H1 (cell line): ENCODE data around the gene RGP1. TPM values are rescaled to one million over a fixed set of nuclear protein-coding genes. Genes with fewer than 3 reads are reported as not detected.

Experiments
- CTCF ChIA-PET: fragments of 300-600 bp; sonication (Branson Sonifier 250); formaldehyde crosslinking; loops from one replicate; lab custom pipeline; 2021; ENCODE audit not compliant: partially characterized antibody; lab: Charles Lee
- POLR2A ChIA-PET: fragments of 300-600 bp; sonication (Branson Sonifier 250); formaldehyde crosslinking; loops from one replicate; lab custom pipeline; 2021; ENCODE audit warnings: inconsistent platforms; ENCODE audit not compliant: partially characterized antibody; lab: Charles Lee
- DNase-seq, 2 experiments: peaks; one replicate each; pipeline versions ENCODE4 v3.0.0 to v3.0.0-alpha.2; 2010 to 2022; ENCODE audit warnings: low spot score in 2 of 2, low read depth in 1 of 2, mixed read lengths in 1 of 2
- FAIRE-seq: peaks from 2 replicates; lab custom pipeline; 2011; peaks lifted over from hg19 to GRCh38; lab: Jason Lieb, UNC
- H2AFZ ChIP-seq: 2 replicates; pipeline ENCODE4 v1.8.1; 2012; ENCODE audit warnings: low read length, inconsistent platforms
- H2AK5ac ChIP-seq: 2 replicates; pipeline ENCODE4 v1.6.1; 2013; ENCODE audit warnings: low read depth, low read length
- H2BK120ac ChIP-seq: replicated peaks from 2 replicates; pipeline ENCODE3; 2013; ENCODE audit warnings: low read depth, low read length, inconsistent platforms
- H2BK12ac ChIP-seq: 2 replicates; pipeline ENCODE4 v1.6.1; 2013; ENCODE audit warnings: low read depth, low read length
- H2BK15ac ChIP-seq: 2 replicates; pipeline ENCODE4 v1.6.1; 2013; ENCODE audit warnings: low read length
- H2BK20ac ChIP-seq: 2 replicates; pipeline ENCODE4 v1.6.1; 2013; ENCODE audit warnings: low read length
- H2BK5ac ChIP-seq: 2 replicates; pipeline ENCODE4 v1.6.1; 2013; ENCODE audit warnings: low read depth, low read length
- H3K14ac ChIP-seq: 2 replicates; pipeline ENCODE4 v1.6.1; 2013; ENCODE audit warnings: inconsistent platforms; ENCODE audit not compliant: insufficient read length
- H3K18ac ChIP-seq: 2 replicates; pipeline ENCODE4 v1.6.1; 2013; ENCODE audit warnings: low read length; ENCODE audit errors: extremely low read depth
- H3K23ac ChIP-seq: 2 replicates; pipeline ENCODE4 v1.6.1; 2013; ENCODE audit warnings: inconsistent platforms; ENCODE audit not compliant: insufficient read length
- H3K23me2 ChIP-seq: 2 replicates; pipeline ENCODE4 v1.6.1; 2013; ENCODE audit warnings: low read depth, low read length
- H3K27ac ChIP-seq: 2 replicates; pipeline ENCODE4 v1.6.1; 2011; ENCODE audit warnings: low read depth, low read length, inconsistent platforms
- H3K27me3 ChIP-seq, 4 experiments: replicated peaks in 1 of 4; 1 replicate in 1 of 4; 2 replicates in 3 of 4; pipeline versions ENCODE4 v1.6.1 to v1.8.1; 2011 to 2013; ENCODE audit warnings: low read length in 3 of 4, mild to moderate bottlenecking in 3 of 4, inconsistent platforms in 2 of 4, mixed read lengths in 2 of 4, moderate library complexity in 1 of 4; ENCODE audit not compliant: control insufficient read depth in 3 of 4, insufficient read depth in 3 of 4; ENCODE audit errors: extremely low read depth in 1 of 4
- H3K36me3 ChIP-seq, 4 experiments: 2 replicates each; pipeline versions ENCODE4 v1.6.1 to v1.8.1; 2011 to 2013; ENCODE audit warnings: mild to moderate bottlenecking in 4 of 4, low read length in 3 of 4, moderate library complexity in 2 of 4, control low read depth in 1 of 4, inconsistent platforms in 1 of 4; ENCODE audit not compliant: insufficient read depth in 4 of 4, control insufficient read depth in 2 of 4
- H3K4ac ChIP-seq: replicated peaks from 2 replicates; pipeline ENCODE3; 2013; ENCODE audit warnings: low read length, low read depth, mixed read lengths, inconsistent platforms; ENCODE audit not compliant: insufficient read length
- H3K4me1 ChIP-seq, 4 experiments: replicated peaks in 1 of 4; 1 replicate in 1 of 4; 2 replicates in 3 of 4; pipeline versions ENCODE4 v1.6.1 to v1.8.1; 2011 to 2013; ENCODE audit warnings: low read length in 3 of 4, inconsistent platforms in 2 of 4, mixed read lengths in 1 of 4; ENCODE audit not compliant: insufficient read depth in 4 of 4, control insufficient read depth in 3 of 4
- H3K4me2 ChIP-seq, 2 experiments: 2 replicates each; pipeline versions ENCODE4 v1.6.1 to v1.8.1; 2011 to 2013; ENCODE audit warnings: low read depth in 2 of 2, low read length in 2 of 2, control low read depth in 1 of 2, inconsistent platforms in 1 of 2, mild to moderate bottlenecking in 1 of 2; ENCODE audit not compliant: insufficient read depth in 1 of 2
- H3K4me3 ChIP-seq, 4 experiments: fragments of 200-600, 300-600 bp in 1 of 4; sonication (generic), shearing (Covaris generic), sonication (Bioruptor Twin) in 1 of 4; 2 replicates each; pipeline versions ENCODE4 v1.5.1 to v1.8.1; 2011 to 2016; ENCODE audit warnings: low read length in 4 of 4, low read depth in 3 of 4, control low read depth in 2 of 4, inconsistent platforms in 2 of 4, mild to moderate bottlenecking in 2 of 4, mixed read lengths in 1 of 4, moderate library complexity in 1 of 4; ENCODE audit not compliant: insufficient read depth in 2 of 4; ENCODE audit errors: extremely low read depth in 1 of 4
- H3K56ac ChIP-seq: replicated peaks from 2 replicates; pipeline ENCODE3; 2013; ENCODE audit warnings: low read depth, mild to moderate bottlenecking, mixed read lengths, low read length, inconsistent platforms; ENCODE audit not compliant: insufficient read length
- H3K79me1 ChIP-seq: 2 replicates; pipeline ENCODE4 v1.6.1; 2013; ENCODE audit warnings: low read depth, low read length, control low read depth
- H3K79me2 ChIP-seq, 2 experiments: 2 replicates each; pipeline versions ENCODE4 v1.6.1 to v1.8.1; 2012 to 2013; ENCODE audit warnings: low read length in 2 of 2, mild to moderate bottlenecking in 2 of 2, inconsistent platforms in 1 of 2; ENCODE audit not compliant: insufficient read depth in 2 of 2, control insufficient read depth in 1 of 2
- H3K9ac ChIP-seq, 4 experiments: replicated peaks in 1 of 4; 1 replicate in 1 of 4; 2 replicates in 3 of 4; pipeline versions ENCODE4 v1.6.1 to v1.8.1; 2011 to 2013; ENCODE audit warnings: low read depth in 3 of 4, low read length in 3 of 4, control low read depth in 2 of 4, mild to moderate bottlenecking in 2 of 4, moderate library complexity in 2 of 4, inconsistent platforms in 1 of 4; ENCODE audit errors: extremely low read depth in 1 of 4
- H3K9me3 ChIP-seq, 2 experiments: 2 replicates each; pipeline versions ENCODE4 v1.6.1 to v1.8.1; 2012 to 2013; ENCODE audit warnings: mild to moderate bottlenecking in 2 of 2, moderate library complexity in 2 of 2, control low read depth in 1 of 2, inconsistent platforms in 1 of 2, low read depth in 1 of 2, low read length in 1 of 2, mixed read lengths in 1 of 2; ENCODE audit not compliant: insufficient read depth in 2 of 2
- H4K20me1 ChIP-seq, 2 experiments: replicated peaks in 1 of 2; 2 replicates each; pipeline versions ENCODE3 to v1.8.1; 2011 to 2013; ENCODE audit warnings: inconsistent platforms in 2 of 2, low read length in 2 of 2, mild to moderate bottlenecking in 1 of 2; ENCODE audit not compliant: insufficient read depth in 2 of 2, control insufficient read depth in 1 of 2
- H4K5ac ChIP-seq: 2 replicates; pipeline ENCODE4 v1.6.1; 2013; ENCODE audit warnings: low read length, low read depth, mixed read lengths, inconsistent platforms; ENCODE audit not compliant: insufficient read length
- H4K8ac ChIP-seq: 2 replicates; pipeline ENCODE4 v1.8.0; 2013; ENCODE audit warnings: mild to moderate bottlenecking, moderate library complexity, low read length, inconsistent platforms; ENCODE audit not compliant: insufficient read depth; ENCODE audit errors: extremely low read depth
- H4K91ac ChIP-seq: replicated peaks from 2 replicates; pipeline ENCODE3; 2013; ENCODE audit warnings: low read length, mixed read lengths, inconsistent platforms; ENCODE audit not compliant: insufficient read length
- CTBP2 ChIP-seq: IDR thresholded peaks from 2 replicates; pipeline ENCODE4 v1.7.0; 2011; ENCODE audit warnings: borderline replicate concordance, mild to moderate bottlenecking, moderate library complexity, mixed read lengths, low read length; ENCODE audit not compliant: insufficient read depth, insufficient read length
- KDM4A ChIP-seq: IDR thresholded peaks from one replicate; pipeline ENCODE4 v1.7.1; 2012; ENCODE audit warnings: low read depth, mild to moderate bottlenecking, moderate library complexity, low read length, inconsistent platforms; ENCODE audit not compliant: severe bottlenecking
- MAX ChIP-seq: IDR thresholded peaks from 2 replicates; pipeline ENCODE4 v1.6.1; 2012; ENCODE audit warnings: inconsistent platforms
- POLR2AphosphoS5 ChIP-seq: IDR thresholded peaks from 2 replicates; pipeline ENCODE4 v1.6.1; 2011; ENCODE audit warnings: low read depth, low read length
- RBBP5 ChIP-seq: IDR thresholded peaks from 2 replicates; pipeline ENCODE4 v1.7.1; 2012; ENCODE audit warnings: low read depth, mild to moderate bottlenecking, inconsistent platforms, low read length, moderate library complexity, borderline replicate concordance
- SRF ChIP-seq: IDR thresholded peaks from 2 replicates; pipeline ENCODE4 v1.6.1; 2011; ENCODE audit warnings: mild to moderate bottlenecking, low read depth, low read length, moderate library complexity
- SUZ12 ChIP-seq: fragments of 200-600 bp; sonication (generic); IDR thresholded peaks from 2 replicates; pipeline ENCODE4 v1.6.1; 2012; ENCODE audit warnings: mild to moderate bottlenecking, inconsistent platforms, low read length, moderate library complexity, mixed read lengths
- TAF1 ChIP-seq: IDR thresholded peaks from 2 replicates; pipeline ENCODE4 v1.6.1; 2011; ENCODE audit warnings: mild to moderate bottlenecking, low read depth, low read length
- TEAD4 ChIP-seq: IDR thresholded peaks from 2 replicates; pipeline ENCODE4 v1.6.1; 2012; ENCODE audit warnings: low read depth, low read length, inconsistent platforms, mixed read lengths
- WGBS, 2 experiments: shearing (Covaris generic) in 1 of 2; methylation state at CpG; one replicate each; pipeline versions ENCODE4 v1.1.6 to v1.1.7; 2013 to 2015; ENCODE audit warnings: low lambda C conversion rate in 2 of 2, mixed read lengths in 2 of 2, inconsistent platforms in 1 of 2, low coverage in 1 of 2, missing lambda C conversion rate in 1 of 2; ENCODE audit not compliant: insufficient replicate concordance in 2 of 2, insufficient coverage in 1 of 2, insufficient read length in 1 of 2; ENCODE audit errors: extremely low coverage in 1 of 2, missing lambda C conversion rate in 1 of 2; 5-methylcytosine and 5-hydroxymethylcytosine counted together
- polyA plus RNA-seq, 7 experiments: library from polyadenylated mRNA; depleted of rRNA in 3 of 7; stranded (reverse) in 5 of 7; unstranded in 2 of 7; fragments of >200 nt in 5 of 7; fragments of 200-250 nt in 2 of 7; gene quantifications; 1 replicate in 5 of 7; 2 replicates in 1 of 7; 4 replicates in 1 of 7; pipeline versions ENCODE4 v1.2.1 to v1.2.3, GENCODE V29; 2011 to 2013; ENCODE audit warnings: missing spikeins in 2 of 7, mixed read lengths in 2 of 7
- total RNA-seq: library from RNA; stranded (reverse); fragmentation: NEBNext Ultra II Directional; extraction: Animal tissue kit (Norgen Biotek cat#: 25700); gene quantifications from 2 replicates; pipeline ENCODE4 v1.2.1, GENCODE V29; 2021
- TF ChIP-seq, protein P1 (sequence below): IDR thresholded peaks from 2 replicates; pipeline ENCODE4 v1.6.1; 2011; ENCODE audit warnings: low read length, improper control_type of control experiment

Gene RGP1
- total and polyA plus RNA-seq, 2 of the 8 experiments (the other 6 are each of a cell fraction or from before 2014, with no cell fraction given), result 11.8 to 22.7 TPM

- no peak for TF ChIP-seq SRF
- TF ChIP-seq SUZ12, result no peak
- no peak for TF ChIP-seq MAX
- TF ChIP-seq, protein P1, sequence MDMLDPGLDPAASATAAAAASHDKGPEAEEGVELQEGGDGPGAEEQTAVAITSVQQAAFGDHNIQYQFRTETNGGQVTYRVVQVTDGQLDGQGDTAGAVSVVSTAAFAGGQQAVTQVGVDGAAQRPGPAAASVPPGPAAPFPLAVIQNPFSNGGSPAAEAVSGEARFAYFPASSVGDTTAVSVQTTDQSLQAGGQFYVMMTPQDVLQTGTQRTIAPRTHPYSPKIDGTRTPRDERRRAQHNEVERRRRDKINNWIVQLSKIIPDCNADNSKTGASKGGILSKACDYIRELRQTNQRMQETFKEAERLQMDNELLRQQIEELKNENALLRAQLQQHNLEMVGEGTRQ, result no peak
- no peak for TF ChIP-seq TEAD4
- no peak for TF ChIP-seq POLR2AphosphoS5
- TF ChIP-seq CTBP2, result no peak
- TF ChIP-seq KDM4A, result no peak
- no peak for TF ChIP-seq TAF1
- TF ChIP-seq RBBP5, result no peak
- H4K8ac ChIP-seq, result no peak overlapping the region
- no peaks in the 10 kb centered on the region for H3K27me3 ChIP-seq
- no peak overlapping the region for H2BK5ac ChIP-seq
- H3K4me3 ChIP-seq, result no peak overlapping the region
- no peak overlapping the region for H2AK5ac ChIP-seq
- no peak for DNase-seq
- FAIRE-seq, result no peak
- H3K79me1 ChIP-seq, result no peaks in the 10 kb centered on the region
- H3K4ac ChIP-seq, result no peak overlapping the region
- H3K56ac ChIP-seq, result no peak overlapping the region
- WGBS, 2 experiments, result 87% methylated on average over 2 of the region's 2 CpGs; no CpG with 5 or more reads in 1 of the 2 experiments
- H4K5ac ChIP-seq, result no peak overlapping the region
- peaks cover 0 to 20% of the 10 kb centered on the region in 2 experiments; a peak in 2 of 4 replicates for H3K79me2 ChIP-seq
- no peak overlapping the region for H2AFZ ChIP-seq
- H4K20me1 ChIP-seq, result no peaks in the 10 kb centered on the region
- H2BK12ac ChIP-seq, result no peak overlapping the region
- H3K18ac ChIP-seq, result no peak overlapping the region
- H3K9me3 ChIP-seq, result no peaks in the 10 kb centered on the region
- no peak overlapping the region for H3K14ac ChIP-seq
- no peak overlapping the region for H3K23ac ChIP-seq
- no peaks in the 10 kb centered on the region for H3K4me1 ChIP-seq
- H3K9ac ChIP-seq, result no peak overlapping the region
- no peak overlapping the region for H2BK120ac ChIP-seq
- H3K36me3 ChIP-seq, result no peaks in the 10 kb centered on the region
- ChIA-PET CTCF (interaction anchor here (0.7 to 0.9 kb wide), 4 partner anchors 8 to 26 kb away, joined by 3 to 4 read pairs (median 4); no protein-coding TSS in a partner anchor), POLR2A (interaction anchor here (0.6 to 0.9 kb wide), 4 partner anchors 12 to 31 kb away, joined by 3 to 4 read pairs (median 3); partner anchors contain the start of genes CREB3, GBA2 and RGP1)
- no peak overlapping the region for H2BK20ac ChIP-seq
- no peak overlapping the region for H3K27ac ChIP-seq
- no peak overlapping the region for H2BK15ac ChIP-seq
- H4K91ac ChIP-seq, result no peak overlapping the region
- H3K4me2 ChIP-seq, result no peak overlapping the region
- H3K23me2 ChIP-seq, result no peaks in the 10 kb centered on the region
These were observed 14.1 kb downstream of the RGP1 start for GRCh38 chr9:35763181-35763580.
